HL-60 (cell line): ENCODE results near the gene CYTIP.

Experiments
- CTCF ChIP-seq: IDR thresholded peaks from one replicate; pipeline ENCODE4 v1.5.1; 2011; ENCODE audit warnings: low read length, control low read depth, inconsistent platforms; ENCODE audit not compliant: insufficient read depth
- GABPA ChIP-seq: IDR thresholded peaks from 2 replicates; pipeline ENCODE4 v1.6.1; 2012; ENCODE audit warnings: low read depth
- POLR2AphosphoS5 ChIP-seq: IDR thresholded peaks from 2 replicates; pipeline ENCODE4 v1.6.1; 2012; ENCODE audit warnings: low read depth
- SPI1 ChIP-seq: IDR thresholded peaks from 2 replicates; pipeline ENCODE4 v1.6.1; 2012; ENCODE audit warnings: low read depth, mild to moderate bottlenecking, borderline replicate concordance
- TF ChIP-seq, protein P1 (sequence below): IDR thresholded peaks from 2 replicates; pipeline ENCODE4 v1.6.1; 2012; ENCODE audit warnings: low read depth; ENCODE audit not compliant: insufficient replicate concordance

- TF ChIP-seq CTCF (no peak), POLR2AphosphoS5 (no peak), GABPA (no peak), SPI1 (peak; percentile 84; the same call in 1 of the 2 replicates)
- TF ChIP-seq, protein P1, sequence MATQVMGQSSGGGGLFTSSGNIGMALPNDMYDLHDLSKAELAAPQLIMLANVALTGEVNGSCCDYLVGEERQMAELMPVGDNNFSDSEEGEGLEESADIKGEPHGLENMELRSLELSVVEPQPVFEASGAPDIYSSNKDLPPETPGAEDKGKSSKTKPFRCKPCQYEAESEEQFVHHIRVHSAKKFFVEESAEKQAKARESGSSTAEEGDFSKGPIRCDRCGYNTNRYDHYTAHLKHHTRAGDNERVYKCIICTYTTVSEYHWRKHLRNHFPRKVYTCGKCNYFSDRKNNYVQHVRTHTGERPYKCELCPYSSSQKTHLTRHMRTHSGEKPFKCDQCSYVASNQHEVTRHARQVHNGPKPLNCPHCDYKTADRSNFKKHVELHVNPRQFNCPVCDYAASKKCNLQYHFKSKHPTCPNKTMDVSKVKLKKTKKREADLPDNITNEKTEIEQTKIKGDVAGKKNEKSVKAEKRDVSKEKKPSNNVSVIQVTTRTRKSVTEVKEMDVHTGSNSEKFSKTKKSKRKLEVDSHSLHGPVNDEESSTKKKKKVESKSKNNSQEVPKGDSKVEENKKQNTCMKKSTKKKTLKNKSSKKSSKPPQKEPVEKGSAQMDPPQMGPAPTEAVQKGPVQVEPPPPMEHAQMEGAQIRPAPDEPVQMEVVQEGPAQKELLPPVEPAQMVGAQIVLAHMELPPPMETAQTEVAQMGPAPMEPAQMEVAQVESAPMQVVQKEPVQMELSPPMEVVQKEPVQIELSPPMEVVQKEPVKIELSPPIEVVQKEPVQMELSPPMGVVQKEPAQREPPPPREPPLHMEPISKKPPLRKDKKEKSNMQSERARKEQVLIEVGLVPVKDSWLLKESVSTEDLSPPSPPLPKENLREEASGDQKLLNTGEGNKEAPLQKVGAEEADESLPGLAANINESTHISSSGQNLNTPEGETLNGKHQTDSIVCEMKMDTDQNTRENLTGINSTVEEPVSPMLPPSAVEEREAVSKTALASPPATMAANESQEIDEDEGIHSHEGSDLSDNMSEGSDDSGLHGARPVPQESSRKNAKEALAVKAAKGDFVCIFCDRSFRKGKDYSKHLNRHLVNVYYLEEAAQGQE, result no peak
Measured at GRCh38 chr2:157438863-157439823, 4.7 kb downstream of the CYTIP start.
